Hepatocyte (in vitro differentiated cells): ENCODE measurements around the gene CELSR2.

Experiments used
- CTCF ChIP-seq: fragments of 200-600 bp; sonication (generic); IDR thresholded peaks from 2 replicates; pipeline ENCODE4 v1.5.1; 2016; ENCODE audit warnings: antibody characterized with exemption, mild to moderate bottlenecking; ENCODE audit not compliant: poor library complexity
- EZH2 ChIP-seq: fragments of 200-600 bp; sonication (generic); IDR thresholded peaks from 2 replicates; pipeline ENCODE4 v1.6.1; 2016; ENCODE audit warnings: antibody characterized with exemption, mild to moderate bottlenecking, borderline replicate concordance
- EZH2phosphoT487 ChIP-seq: fragments of 200-600 bp; sonication (generic); IDR thresholded peaks from one replicate; pipeline ENCODE4 v1.6.1; 2018; ENCODE audit warnings: antibody characterized with exemption, mild to moderate bottlenecking, low read depth, moderate library complexity; ENCODE audit not compliant: unreplicated experiment, severe bottlenecking

GRCh38 chr1:109292364-109292763 lies 43.0 kb downstream of the CELSR2 start:
- TF ChIP-seq CTCF (no peak), EZH2 (no peak), EZH2phosphoT487 (no peak)
